HepG2 (cell line): ENCODE data around the gene CD81.

Source experiments
- CTCF ChIP-seq: sonication (generic); formaldehyde crosslinking; IDR thresholded peaks from 2 replicates; pipeline ENCODE4 v1.5.0; 2020; ENCODE audit warnings: mild to moderate bottlenecking, missing genetic modification reagents, moderate library complexity
- EP300 ChIP-seq, 3 experiments: sonication (generic) in 1 of 3; formaldehyde crosslinking in 1 of 3; IDR thresholded peaks; 2 replicates each; pipeline versions ENCODE4 v1.5.1 to v1.6.1; 2011 to 2020; ENCODE audit warnings: low read depth in 2 of 3, low read length in 2 of 3, borderline replicate concordance in 1 of 3, improper control_type of control experiment in 1 of 3, mild to moderate bottlenecking in 1 of 3, missing genetic modification reagents in 1 of 3, moderate library complexity in 1 of 3
- MXI1 ChIP-seq: IDR thresholded peaks from 3 replicates; pipeline ENCODE4 v1.6.1; 2012; ENCODE audit warnings: low read depth, low read length, inconsistent platforms, borderline replicate concordance
- PAX8 ChIP-seq: sonication (generic); formaldehyde crosslinking; IDR thresholded peaks from 2 replicates; pipeline ENCODE4 v1.8.0; 2022; ENCODE audit warnings: mild to moderate bottlenecking, missing genetic modification reagents, borderline replicate concordance
- SMAD3 ChIP-seq: sonication (generic); formaldehyde crosslinking; IDR thresholded peaks from 2 replicates; pipeline ENCODE4 v1.4.0; 2020; ENCODE audit warnings: missing genetic modification reagents
- TOE1 ChIP-seq: sonication (generic); formaldehyde crosslinking; IDR thresholded peaks from 2 replicates; pipeline ENCODE4 v1.4.0; 2020; ENCODE audit warnings: mild to moderate bottlenecking, missing genetic modification reagents
- ZNF589 ChIP-seq: sonication (generic); formaldehyde crosslinking; conservative IDR thresholded peaks from 2 replicates; pipeline ENCODE4 v1.8.0; 2022; ENCODE audit warnings: mild to moderate bottlenecking, moderate library complexity, missing genetic modification reagents
- ZNF644 ChIP-seq: IDR thresholded peaks from 2 replicates; pipeline ENCODE4 v1.6.1; 2016; ENCODE audit warnings: low read depth

GRCh38 chr11:2397005-2397404, 19.9 kb downstream of the CD81 start:
- TF ChIP-seq CTCF (CRISPR knock-in tag) = no peak
- TF ChIP-seq ZNF644 (CRISPR knock-in tag) = no peak
- no peak for TF ChIP-seq EP300 (IDR thresholded peaks at IDR 0.05; ENCODE audit: low read depth in 2 of 2, low read length in 2 of 2)
- TF ChIP-seq EP300 (CRISPR knock-in tag; IDR thresholded peaks at IDR 0.05; ENCODE audit: borderline replicate concordance) = no peak
- TF ChIP-seq ZNF589 (CRISPR knock-in tag) = no peak
- no peak for TF ChIP-seq TOE1 (CRISPR knock-in tag)
- no peak for TF ChIP-seq SMAD3 (CRISPR knock-in tag)
- TF ChIP-seq PAX8 (CRISPR knock-in tag) = no peak
- no peak for TF ChIP-seq MXI1
